ENCODE data around the gene CPLANE1.
"Not testable (repeated sequence)": the region's sequence is repeated elsewhere in the genome, so short reads cannot be mapped to it uniquely, and the experiment has no call there.

CPLANE1 gene

DNA sequence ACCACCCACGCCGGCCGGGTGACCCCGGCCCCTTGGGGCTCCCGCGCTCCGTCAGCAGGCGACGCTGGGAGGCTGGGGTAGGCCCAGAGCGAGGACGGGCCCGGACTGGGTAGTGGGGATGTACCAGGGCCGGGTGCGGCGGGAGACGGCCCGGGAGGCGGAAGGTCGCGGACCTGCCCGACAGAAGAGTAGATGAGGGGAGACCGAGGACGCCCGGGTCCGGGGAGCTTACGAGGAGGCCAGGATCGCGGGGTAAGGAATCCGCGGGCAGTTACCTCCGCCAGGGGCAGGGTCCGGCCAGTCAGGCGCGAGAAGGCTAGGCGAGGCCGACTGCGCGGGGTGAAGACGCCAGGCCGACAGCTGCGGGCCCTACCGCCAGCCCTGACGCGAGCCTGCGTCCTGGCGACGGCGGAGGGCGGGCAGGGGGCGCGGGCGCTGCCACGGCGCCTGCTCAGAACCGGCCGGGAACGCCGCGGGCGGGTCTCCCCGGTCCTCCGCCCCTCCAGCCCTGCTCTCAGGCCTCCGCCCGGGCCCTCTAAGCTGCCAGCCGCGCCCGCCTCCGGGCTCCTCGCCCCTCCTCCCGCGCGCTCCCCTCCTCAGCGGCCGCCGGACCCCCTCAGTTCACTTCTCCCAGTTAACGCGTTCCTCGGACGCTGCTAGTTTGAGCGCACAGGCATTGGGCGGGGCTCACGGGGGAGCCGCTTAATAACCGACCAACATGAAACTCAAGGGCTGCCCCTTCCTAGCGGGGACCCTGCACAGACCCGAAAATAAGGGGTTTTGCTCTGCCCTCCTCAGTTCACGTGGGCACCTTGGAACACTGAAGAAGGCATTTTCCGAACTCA, at the start of gene CPLANE1:
TSS of gene CPLANE1 (minus strand) at position 407 of the 845 bp plus-strand sequence. CDS start 1,678 bp downstream, outside the sequence.
- DNase-seq, result peak; percentile 78

DNA sequence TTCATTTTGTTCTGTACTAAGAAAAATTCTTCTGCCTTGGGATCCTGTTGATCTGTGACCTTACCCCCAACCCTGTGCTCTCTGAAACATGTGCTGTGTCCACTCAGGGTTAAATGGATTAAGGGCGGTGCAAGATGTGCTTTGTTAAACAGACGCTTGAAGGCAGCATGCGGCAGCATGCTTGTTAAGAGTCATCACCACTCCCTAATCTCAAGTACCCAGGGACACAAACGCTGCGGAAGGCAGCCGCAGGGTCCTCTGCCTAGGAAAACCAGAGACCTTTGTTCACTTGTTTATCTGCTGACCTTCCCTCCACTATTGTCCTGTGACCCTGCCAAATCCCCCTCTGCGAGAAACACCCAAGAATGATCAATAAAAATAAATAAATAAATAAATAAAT, 47.1 kb upstream of the CPLANE1 start:
- DNase-seq, result not testable (repeated sequence)

DNA sequence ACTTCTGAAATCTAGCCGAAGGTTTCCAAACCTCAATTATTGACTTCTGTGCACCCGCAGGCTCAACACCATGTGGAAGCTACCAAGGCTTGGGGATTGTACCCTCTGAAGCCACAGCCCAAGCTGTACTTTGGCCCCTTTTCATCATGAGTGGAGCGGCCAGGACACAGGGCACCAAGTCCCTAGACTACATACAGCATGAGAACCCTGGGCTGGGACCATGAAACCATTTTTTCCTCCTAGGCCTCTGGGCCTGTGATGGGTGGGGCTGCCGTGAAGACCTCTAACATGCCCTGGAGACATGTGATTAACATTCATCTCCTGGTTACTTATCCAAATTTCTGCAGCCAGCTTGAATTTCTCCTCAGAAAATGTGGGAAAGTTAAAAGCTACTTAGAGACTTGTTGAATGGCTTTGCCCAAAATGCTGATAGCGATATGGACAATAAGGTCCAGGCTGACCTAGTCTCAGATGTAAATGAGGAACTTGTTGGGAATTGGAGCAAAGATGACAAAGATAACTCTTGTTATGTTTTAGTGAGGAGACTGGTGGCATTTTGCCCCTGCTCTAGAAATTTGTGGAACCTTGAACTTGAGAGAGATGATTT, 34.1 kb upstream of the CPLANE1 start:
- no peak for DNase-seq

DNA sequence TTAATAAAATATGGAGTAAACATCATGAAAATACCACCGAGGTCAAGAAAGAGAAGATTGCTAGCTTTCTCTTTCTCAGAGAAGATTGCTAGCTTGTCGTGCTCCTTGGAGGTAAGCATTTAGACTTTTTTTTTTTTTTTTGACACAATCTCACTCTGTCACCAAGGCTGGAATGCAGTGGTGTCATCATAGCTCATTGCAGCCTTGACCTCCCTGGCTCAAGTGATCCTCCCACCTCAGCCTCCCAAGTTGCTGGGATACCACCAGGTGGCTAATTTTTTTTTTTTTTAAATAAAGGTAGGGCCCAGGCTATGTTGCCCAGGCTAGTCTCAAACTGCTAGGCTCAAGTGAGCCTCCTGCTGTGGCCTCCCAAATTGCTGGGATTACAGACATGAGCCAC, 26.3 kb upstream of the CPLANE1 start:
- no peak for DNase-seq

DNA sequence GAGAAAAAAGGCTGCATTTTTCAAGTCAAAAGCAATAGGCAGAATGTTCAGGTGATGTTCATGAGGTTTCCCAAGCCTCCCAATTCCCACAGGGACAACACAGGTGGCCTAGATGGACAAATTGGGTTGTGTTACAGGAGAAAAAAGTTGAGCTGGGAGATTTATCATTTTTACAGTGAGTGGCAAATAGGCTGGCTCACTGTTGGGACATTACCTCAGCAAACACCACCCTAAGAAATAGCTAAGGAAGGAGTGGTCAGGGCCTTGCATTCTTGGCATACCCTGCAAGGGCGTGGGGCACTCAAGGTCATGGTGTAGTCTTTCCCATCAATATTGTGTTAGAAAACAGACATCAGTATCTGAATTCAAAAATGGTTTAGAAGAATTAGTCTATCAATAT, 23.3 kb upstream of the CPLANE1 start:
- DNase-seq, result no peak

DNA sequence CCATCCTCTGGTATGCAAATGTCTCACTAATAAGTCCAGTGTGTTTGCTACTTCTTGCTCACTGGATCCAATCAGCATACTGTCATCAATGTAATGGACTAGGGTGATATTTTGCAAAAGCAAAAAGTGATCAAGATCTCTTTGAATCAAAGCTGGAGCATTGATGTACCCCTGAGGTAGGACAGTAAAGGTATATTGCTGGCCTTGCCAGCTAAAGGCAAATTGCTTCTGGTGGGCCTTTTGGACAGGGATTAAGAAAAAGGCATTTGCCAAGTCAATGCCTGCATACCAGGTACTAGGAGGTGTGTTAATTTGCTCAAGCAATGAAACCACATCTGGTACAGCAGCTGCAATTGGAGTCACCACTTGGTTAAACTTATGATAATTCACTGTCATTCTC, 18.9 kb upstream of the CPLANE1 start:
- not testable (repeated sequence) for DNase-seq

DNA sequence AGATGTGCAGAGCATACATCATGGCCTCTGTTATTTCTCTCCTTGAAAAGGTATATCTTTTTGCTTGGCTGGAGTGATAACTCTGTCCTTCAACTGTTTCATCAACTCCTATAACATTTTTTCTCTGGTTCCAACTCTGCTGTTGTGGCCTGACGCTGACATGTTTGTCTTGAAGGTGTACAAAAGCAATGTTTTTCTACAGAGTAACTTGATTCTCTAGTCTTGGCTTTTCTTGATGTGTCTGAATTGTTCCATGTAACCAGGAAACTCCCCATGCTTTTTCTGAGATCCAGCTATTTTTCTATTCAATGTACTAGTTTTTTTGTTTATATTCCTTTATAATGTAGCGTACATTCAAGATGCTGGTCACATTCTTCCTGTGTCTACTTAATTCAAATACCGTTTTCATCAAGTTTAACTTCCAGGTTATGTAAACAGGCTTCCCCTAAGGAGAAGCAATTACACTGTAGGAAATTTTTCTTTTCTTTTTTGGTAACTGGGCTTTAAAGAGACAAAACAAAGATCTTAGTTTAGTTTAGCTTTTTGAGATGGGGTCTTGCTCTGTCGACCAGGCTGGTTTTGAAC, 6.7 kb upstream of the CPLANE1 start:
- no peak for DNase-seq

DNA sequence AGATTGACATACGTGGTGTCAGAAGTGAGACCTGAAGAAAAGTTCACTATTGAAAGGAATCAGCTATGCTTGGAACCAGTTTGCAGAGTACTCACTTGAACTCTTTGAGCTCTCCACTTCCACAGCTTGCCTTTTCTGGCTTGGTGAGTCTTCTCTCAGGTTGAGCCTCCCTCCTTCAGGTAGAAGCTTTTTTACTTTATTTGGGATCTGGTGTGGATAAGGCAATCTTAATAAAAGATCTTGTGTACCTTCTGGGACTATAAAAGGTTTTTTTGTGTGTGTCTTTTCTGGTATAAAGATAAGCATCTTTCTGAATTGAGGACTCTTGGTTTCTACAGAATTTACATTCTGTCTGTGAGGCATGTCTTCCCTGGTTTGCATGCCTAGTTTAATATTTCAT, 5.4 kb upstream of the CPLANE1 start:
- DNase-seq, result no peak

DNA sequence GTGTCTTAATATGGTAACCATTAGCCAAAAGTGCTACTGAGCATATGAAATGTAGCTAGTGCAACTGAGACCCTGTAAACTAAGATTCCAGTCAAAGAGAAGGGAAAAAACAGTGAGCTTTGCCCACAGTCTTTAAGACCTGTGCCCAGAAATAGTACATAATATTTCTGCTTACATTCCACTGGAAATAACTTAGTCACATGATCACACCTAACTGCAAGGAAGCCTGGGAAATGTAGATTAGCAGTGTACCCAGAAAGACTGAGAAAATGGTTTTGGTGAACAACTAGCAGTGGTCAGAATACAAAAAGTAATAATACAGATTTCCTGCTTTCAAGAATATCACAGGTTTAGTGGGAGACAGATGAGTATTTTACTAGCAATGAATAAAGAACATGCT, 2.5 kb upstream of the CPLANE1 start:
- peak; percentile 20 for DNase-seq

DNA sequence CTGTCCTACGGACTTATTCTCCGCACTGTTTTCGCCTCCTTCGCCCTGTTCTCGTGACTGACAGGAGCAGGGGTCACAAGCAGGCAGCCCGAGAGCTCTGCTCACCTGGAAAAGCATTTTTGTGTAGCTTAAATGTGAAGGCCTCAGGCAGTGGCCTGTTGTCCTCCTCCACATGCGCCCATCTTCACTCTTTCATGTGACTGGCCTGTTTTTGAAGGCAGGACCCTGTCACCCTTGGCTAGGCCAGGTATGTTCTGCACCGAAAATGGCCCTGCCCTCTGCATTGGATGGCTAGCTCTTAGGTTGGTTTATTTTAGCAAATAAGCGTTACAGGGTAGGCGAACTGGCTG, 614 bp upstream of the CPLANE1 start:
- DNase-seq, result no peak

DNA sequence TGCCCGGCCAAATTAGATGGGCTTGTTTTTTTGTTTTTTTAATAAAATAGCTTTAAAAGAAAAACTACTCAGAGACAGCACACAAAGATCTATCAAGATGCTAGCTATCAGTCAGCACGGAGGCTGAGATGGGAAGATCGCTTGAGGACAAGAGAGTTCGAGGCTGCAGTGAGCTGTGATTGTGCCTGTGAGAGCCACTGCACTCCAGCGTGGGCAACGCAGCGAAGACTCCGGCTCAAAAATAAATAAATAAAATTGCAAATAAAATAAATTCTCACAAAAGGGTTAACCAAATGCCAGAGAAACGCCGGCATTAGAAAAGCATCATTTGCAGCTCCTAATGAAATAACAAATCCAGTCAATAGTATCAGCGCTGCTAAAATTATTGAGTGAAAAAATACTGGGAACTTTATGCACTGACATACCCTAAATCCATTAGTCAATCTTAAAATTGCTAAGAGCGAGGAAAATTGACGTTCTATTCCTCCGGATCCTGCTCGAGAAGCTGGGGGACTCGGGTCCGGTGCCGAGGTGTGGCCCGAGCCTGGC, 681 bp downstream of the CPLANE1 start:
- DNase-seq, result peak; percentile 15

DNA sequence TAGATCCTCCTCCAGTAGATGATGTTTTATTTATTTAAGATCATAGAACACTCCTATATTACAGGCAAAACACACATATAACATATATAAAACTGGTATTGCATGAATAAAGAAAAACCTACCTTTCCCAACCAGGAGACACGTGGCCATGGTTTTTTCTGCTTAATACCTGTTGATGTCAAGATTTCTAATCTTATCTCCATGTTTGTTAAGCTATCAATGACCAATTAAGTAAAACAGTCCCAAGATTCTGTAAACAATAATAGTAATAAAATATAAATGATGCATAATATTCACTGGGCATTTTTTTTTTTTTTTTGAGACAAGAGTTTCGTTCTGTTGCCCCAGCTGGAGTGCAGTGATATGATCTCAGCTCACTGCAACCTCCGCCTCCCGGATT, 1.7 kb downstream of the CPLANE1 start:
- DNase-seq, result no peak

DNA sequence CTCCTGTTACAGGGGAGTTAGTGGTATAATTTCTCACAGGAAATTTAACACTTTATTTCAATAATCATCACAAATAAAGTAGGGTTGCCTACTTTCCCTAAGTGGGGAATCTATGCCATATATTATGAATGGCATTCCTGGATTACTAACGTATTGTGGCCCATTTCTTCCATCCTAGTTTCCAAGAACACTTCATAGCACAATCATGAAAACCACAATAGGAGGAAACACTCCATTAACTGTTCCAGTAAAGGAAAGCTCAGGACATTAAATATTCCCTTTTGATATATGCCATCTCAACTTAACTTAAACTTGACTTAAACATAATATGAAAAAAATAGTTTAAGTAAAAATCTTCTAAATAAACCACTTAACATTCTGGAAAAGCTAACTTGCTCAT, 2.1 kb downstream of the CPLANE1 start:
- DNase-seq, result no peak

DNA sequence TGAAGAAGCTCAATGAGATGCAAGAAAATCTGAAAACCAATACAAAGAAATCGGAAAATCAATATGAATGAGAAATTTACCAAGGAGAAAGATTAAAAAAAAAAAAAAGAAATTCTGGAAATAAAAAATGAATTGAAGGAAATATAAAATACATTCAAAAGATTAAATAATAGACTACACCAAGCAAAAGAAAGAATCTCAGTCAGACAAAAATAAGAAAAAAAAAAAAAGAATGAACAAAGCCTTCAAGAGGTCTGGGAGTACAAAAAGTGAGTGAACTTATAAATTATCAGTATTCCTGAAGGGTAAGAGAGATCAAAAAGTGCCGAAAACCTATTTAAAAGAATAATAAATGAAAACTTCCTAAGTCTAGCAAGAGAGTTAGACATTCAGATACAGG, 14.9 kb downstream of the CPLANE1 start:
- no peak for DNase-seq

DNA sequence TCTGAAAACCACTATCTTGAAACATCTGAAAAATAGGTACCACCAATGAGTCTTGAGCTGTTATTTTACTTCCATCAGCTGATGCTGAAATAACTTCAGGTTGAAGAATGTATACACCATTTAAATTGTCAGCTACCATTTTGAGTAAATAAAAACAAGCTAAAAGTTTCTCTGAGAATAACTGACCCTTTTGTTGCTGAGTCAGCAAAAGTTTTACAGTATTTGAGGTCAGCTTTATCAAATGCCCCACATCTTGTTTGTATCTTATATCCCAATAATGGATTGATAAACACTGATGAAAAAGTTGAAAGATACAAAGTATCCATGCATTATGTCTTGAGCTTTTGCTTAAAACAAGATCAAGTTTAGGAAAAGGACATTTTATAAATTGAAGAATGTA, 22.8 kb downstream of the CPLANE1 start:
- no peak for DNase-seq

DNA sequence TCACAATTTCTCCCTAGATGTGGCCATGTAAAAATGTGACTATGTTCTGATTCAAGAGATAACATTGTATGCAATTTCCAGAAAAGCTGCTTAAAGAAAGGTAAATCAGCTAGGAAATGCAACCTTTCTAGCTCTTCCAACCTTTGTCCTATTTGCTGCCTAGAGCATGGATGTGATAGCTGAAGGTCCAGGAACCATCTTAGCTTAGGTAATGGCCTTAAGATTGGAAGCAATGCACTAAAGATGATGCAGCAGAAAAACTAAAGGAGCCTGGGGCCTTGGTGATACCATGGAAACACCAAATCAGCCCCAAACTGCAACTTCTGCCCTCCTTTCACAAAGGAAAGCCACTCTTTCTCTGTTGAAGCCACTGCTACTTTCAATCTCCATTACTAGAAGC, 27.0 kb downstream of the CPLANE1 start:
- no peak for DNase-seq

DNA sequence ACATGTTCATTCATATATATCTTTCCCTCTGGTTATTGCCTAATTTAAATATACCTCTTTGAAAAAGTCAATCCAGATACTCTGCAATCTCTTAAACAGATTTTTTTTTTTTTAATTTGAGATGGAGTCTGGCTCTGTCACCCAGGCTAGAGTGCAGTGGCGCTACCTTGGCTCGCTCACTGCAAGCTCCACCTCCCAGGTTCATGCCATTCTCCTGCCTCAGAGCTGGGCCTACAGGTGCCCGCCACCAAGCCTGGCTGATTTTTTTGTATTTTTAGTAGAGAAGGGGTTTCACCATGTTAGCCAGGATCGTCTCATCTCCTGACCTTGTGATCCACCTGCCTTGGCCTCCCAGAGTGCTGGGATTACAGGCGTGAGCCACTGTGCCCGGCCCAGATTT, 28.8 kb downstream of the CPLANE1 start:
- DNase-seq, result not testable (repeated sequence)

DNA sequence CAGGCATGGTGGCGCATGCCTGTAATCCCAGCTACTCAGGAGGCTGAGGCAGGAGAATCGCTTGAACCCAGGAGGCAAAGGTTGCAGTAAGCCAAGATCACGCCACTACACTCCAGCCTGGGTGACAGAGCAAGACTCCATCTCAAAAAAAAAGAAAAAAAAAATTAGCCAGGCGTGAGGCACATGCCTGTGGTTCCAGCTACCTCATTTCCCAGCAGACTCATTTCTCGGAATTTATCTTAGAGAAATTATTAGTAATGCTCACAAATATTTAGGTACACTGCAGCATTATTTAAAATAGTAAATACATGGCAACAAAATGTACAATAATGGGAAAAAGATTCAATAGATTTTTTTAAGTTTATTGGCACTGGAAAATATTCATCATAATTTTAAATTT, 29.8 kb downstream of the CPLANE1 start:
- not testable (repeated sequence) for DNase-seq

DNA sequence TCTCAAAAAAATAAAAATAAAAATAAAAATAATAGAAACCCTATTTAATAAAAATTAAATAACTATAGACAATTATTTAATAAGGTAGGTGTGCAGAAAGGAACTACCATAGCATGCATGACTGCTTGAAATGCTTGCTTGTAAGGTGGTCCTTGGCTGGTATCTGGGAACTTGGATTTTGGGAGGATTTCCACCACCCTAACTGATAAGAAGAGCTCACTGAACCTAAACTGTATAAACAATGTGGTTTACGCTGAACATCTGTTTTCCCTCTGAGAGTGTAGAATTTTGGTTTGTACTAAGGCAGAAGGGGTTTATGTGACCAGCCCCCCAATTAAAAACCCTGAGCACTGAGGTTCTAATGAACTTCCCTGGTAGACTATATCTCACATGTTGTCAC, 31.2 kb downstream of the CPLANE1 start:
- DNase-seq, result no peak

DNA sequence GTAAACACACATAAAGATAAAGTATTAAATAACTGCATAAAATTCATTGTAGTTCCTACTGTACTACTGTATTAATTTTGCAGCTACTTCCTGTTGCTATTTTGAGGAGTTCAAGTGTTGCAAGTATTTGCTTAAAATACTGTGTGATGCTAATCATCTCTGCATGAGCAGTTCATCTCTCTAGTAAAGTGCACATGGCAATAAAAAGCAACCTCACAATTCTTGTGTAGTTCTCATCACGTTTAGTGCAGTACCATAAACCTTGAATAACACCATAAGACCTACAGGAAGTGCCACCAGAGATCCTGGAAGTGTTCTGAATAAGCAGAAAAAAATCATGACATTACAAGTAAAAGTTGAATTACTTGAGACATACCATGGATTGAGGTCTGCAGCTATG, 34.6 kb downstream of the CPLANE1 start:
- no peak for DNase-seq

DNA sequence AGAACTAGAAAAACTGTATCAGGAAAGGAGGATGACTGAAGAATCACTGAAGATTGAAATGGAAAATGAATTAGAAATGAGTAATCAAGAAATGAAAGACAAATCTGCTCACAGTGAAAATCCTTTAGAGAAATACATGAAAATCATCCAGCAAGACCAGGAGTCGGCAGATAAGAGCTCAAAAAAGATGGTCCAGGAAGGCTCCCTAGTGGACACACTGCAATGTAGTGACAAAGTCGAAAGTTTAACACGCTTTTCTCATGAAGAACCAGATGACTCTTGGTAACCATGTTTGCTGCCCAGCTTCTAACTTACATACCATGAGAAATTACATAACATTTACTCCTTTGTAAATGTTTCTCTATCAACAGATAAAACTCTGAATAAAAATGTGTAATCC, 37.1 kb downstream of the CPLANE1 start:
- DNase-seq, result peak; percentile 18

DNA sequence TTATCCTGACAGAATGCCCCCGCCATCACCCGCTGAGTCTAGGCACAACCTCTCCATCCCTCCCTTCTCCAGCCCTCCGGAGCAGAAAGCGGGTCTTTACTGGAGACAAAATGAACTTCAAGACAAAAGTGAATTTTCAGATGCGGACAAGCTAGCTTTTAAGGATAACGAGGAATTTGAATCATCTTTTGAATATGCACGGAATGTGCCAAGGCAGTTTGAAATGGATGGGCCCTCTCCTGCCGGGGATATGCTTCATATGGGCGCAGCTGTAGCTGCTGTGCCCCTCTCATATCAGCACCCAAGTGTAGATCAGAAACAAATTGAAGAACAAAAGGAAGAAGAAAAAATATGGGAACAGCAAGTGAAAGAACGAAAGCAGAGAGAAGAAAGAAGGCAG, 37.5 kb downstream of the CPLANE1 start:
- DNase-seq, result no peak

DNA sequence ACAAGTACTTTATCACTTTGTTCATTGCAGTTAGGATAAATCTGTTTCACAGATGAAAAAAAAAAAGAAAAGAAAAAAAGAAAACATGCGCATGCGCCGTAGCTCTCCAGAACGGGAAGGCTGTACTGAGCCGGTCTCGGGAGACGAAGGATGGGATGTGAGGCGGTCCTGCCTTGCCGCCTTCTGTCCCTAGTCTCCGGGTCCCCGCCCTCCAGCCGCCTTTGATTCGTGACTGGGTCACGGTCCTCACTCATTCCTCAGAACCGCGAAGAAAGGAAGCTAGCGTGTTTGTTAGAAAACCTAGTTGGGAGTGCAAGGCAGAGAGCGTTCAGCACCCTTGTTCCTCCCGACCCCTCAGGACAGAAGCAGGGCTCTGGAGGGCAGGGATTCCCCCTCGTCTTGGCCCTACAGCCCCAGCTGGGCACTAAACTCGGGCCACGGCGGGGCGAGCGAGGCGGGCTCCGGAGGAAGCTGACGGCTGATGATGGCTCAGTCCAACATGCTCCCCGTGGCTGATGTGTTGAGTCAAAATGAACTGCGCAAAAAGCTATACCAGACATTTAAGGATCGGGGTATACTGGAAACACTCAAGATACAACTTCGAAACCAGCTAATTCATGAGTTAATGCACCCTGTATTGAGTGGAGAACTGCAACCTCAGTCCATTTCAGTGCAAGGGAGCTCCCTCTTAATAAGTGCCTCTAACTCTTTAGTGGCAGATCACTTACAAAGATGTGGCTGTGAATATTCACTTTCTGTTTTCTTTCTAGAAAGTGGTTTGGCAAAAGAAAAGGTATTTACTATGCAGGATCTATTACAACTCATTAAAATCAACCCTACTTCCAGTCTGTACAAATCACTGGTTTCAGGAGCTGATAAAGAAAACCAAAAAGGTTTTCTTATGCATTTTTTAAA, 40.0 kb downstream of the CPLANE1 start:
- peak; percentile 11 for DNase-seq
